Mesenchymal stem cell (in vitro differentiated cells and primary cell): ENCODE data around the gene ZSWIM8.

Source experiments
- DNase-seq: peaks from one replicate; pipeline ENCODE4 v3.0.0-alpha.2; 2013
- H2AFZ ChIP-seq: one replicate; pipeline ENCODE4 v1.6.1; 2013; ENCODE audit warnings: low read depth, mild to moderate bottlenecking, control low read depth, inconsistent platforms, low read length, moderate library complexity
- H2AK5ac ChIP-seq: 2 replicates; pipeline ENCODE4 v1.6.1; 2013; ENCODE audit warnings: low read length, moderate library complexity, mild to moderate bottlenecking, inconsistent platforms; ENCODE audit not compliant: severe bottlenecking
- H2BK120ac ChIP-seq: one replicate; pipeline ENCODE4 v1.6.1; 2013; ENCODE audit warnings: low read depth, mild to moderate bottlenecking, inconsistent platforms, low read length, moderate library complexity
- H2BK12ac ChIP-seq, 2 experiments: one replicate each; pipeline ENCODE4 v1.6.1; 2013; ENCODE audit warnings: inconsistent platforms in 2 of 2, low read length in 2 of 2, mild to moderate bottlenecking in 2 of 2, moderate library complexity in 2 of 2, control low read depth in 1 of 2
- H2BK15ac ChIP-seq: one replicate; pipeline ENCODE4 v1.6.1; 2013; ENCODE audit warnings: mild to moderate bottlenecking, low read depth, inconsistent platforms; ENCODE audit not compliant: poor library complexity, severe bottlenecking
- H2BK5ac ChIP-seq: 2 replicates; pipeline ENCODE4 v1.6.1; 2013; ENCODE audit warnings: low read depth, mild to moderate bottlenecking, low read length, control low read depth, inconsistent platforms; ENCODE audit not compliant: poor library complexity, severe bottlenecking
- H3K14ac ChIP-seq, 2 experiments: one replicate each; pipeline ENCODE4 v1.6.1; 2013; ENCODE audit warnings: inconsistent platforms in 2 of 2, low read length in 2 of 2, control low read depth in 1 of 2, mild to moderate bottlenecking in 1 of 2, moderate library complexity in 1 of 2
- H3K18ac ChIP-seq, 2 experiments: one replicate each; pipeline ENCODE4 v1.6.1; 2013; ENCODE audit warnings: inconsistent platforms in 2 of 2, low read length in 2 of 2, control low read depth in 1 of 2, low read depth in 1 of 2, mild to moderate bottlenecking in 1 of 2
- H3K23ac ChIP-seq, 2 experiments: one replicate each; pipeline ENCODE4 v1.6.1; 2013; ENCODE audit warnings: inconsistent platforms in 2 of 2, low read length in 2 of 2, mild to moderate bottlenecking in 2 of 2, moderate library complexity in 2 of 2, control low read depth in 1 of 2
- H3K27ac ChIP-seq: 2 replicates; pipeline ENCODE4 v1.5.1; 2013; ENCODE audit warnings: mild to moderate bottlenecking, moderate library complexity, low read length, control low read depth, inconsistent platforms; ENCODE audit not compliant: poor library complexity, severe bottlenecking
- H3K27me3 ChIP-seq, 2 experiments: 2 replicates each; pipeline versions ENCODE4 v1.6.1 to v1.7.0; 2013; ENCODE audit warnings: low read length in 2 of 2, mild to moderate bottlenecking in 2 of 2, moderate library complexity in 2 of 2, control low read depth in 1 of 2, inconsistent platforms in 1 of 2; ENCODE audit not compliant: control insufficient read depth in 1 of 2, insufficient read depth in 1 of 2
- H3K36me3 ChIP-seq, 2 experiments: 2 replicates each; pipeline versions ENCODE4 v1.6.1 to v1.7.0; 2013; ENCODE audit warnings: low read length in 2 of 2, control low read depth in 1 of 2, inconsistent platforms in 1 of 2, low read depth in 1 of 2, mild to moderate bottlenecking in 1 of 2; ENCODE audit not compliant: insufficient read depth in 2 of 2, control insufficient read depth in 1 of 2
- H3K4ac ChIP-seq, 2 experiments: one replicate each; pipeline ENCODE4 v1.6.1; 2013; ENCODE audit warnings: inconsistent platforms in 2 of 2, low read length in 2 of 2, mild to moderate bottlenecking in 2 of 2, moderate library complexity in 2 of 2, control low read depth in 1 of 2, low read depth in 1 of 2
- H3K4me1 ChIP-seq: 2 replicates; pipeline ENCODE4 v1.6.1; 2013; ENCODE audit warnings: low read depth, low read length, control low read depth; ENCODE audit not compliant: control insufficient read depth, insufficient read depth
- H3K4me2 ChIP-seq: 2 replicates; pipeline ENCODE4 v1.6.1; 2013; ENCODE audit warnings: low read length, mild to moderate bottlenecking, inconsistent platforms; ENCODE audit not compliant: poor library complexity, severe bottlenecking
- H3K4me3 ChIP-seq, 2 experiments: 2 replicates each; pipeline versions ENCODE4 v1.5.1 to v1.7.0; 2013; ENCODE audit warnings: low read length in 2 of 2, mild to moderate bottlenecking in 2 of 2, control low read depth in 1 of 2, low read depth in 1 of 2; ENCODE audit not compliant: insufficient read depth in 1 of 2
- H3K79me1 ChIP-seq: replicated peaks from 2 replicates; pipeline ENCODE4 v1.6.1; 2013; ENCODE audit warnings: mild to moderate bottlenecking, control low read depth, low read length, inconsistent platforms; ENCODE audit not compliant: poor library complexity, severe bottlenecking
- H3K9ac ChIP-seq: 2 replicates; pipeline ENCODE4 v1.7.0; 2013; ENCODE audit warnings: mild to moderate bottlenecking, low read length, moderate library complexity
- H3K9me3 ChIP-seq: 2 replicates; pipeline ENCODE4 v1.7.0; 2013; ENCODE audit warnings: mild to moderate bottlenecking, low read length; ENCODE audit not compliant: control insufficient read depth
- H4K8ac ChIP-seq: one replicate; pipeline ENCODE4 v1.6.1; 2013; ENCODE audit warnings: inconsistent platforms, mild to moderate bottlenecking, low read length, moderate library complexity
- H4K91ac ChIP-seq: one replicate; pipeline ENCODE4 v1.6.1; 2013; ENCODE audit warnings: mild to moderate bottlenecking, low read length, inconsistent platforms
- WGBS: methylation state at CpG from one replicate; pipeline ENCODE4 v1.1.7; 2013; ENCODE audit warnings: mixed read lengths; 5-methylcytosine and 5-hydroxymethylcytosine counted together

ZSWIM8 gene

DNA sequence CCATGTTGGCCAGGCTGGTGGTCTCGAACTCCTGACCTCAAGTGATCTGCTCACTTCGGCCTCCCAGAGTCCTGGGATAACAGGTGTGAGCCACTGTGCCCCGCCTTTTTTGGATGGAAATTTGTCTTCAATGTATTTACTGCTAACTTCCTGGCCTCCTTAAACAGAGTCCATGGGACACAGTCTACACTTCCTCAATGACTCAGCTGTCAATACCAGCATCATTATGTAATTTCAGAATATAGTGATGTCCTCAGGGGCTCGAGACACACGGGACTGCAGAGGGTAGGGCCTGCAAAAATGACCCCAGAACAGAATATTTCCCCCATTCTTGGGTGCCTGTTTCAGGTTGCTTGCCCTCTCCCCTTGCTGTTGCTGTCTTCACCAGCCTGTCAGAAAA, 57.9 kb downstream of the ZSWIM8 start:
- H2AFZ ChIP-seq, result no peak overlapping the region
- no peak overlapping the region for H3K18ac ChIP-seq
- no peak overlapping the region for H2BK120ac ChIP-seq
- no peaks in the 10 kb centered on the region for H3K9me3 ChIP-seq
- H2BK12ac ChIP-seq, result no peak overlapping the region
- 80% methylated on average over 5 of the region's 5 CpGs for WGBS
- H3K4me2 ChIP-seq, result no peak overlapping the region
- H3K27ac ChIP-seq, result no peak overlapping the region
- H3K4ac ChIP-seq, result no peak overlapping the region
- no peak for DNase-seq
- H3K14ac ChIP-seq, result no peak overlapping the region
- no peak overlapping the region for H4K8ac ChIP-seq
- H3K4me1 ChIP-seq, result peaks cover 12% of the 10 kb centered on the region
- no peaks in the 10 kb centered on the region for H3K79me1 ChIP-seq
- H3K4me3 ChIP-seq, result no peak overlapping the region
- H3K27me3 ChIP-seq, result no peaks in the 10 kb centered on the region
- no peak overlapping the region for H2BK5ac ChIP-seq
- no peak overlapping the region for H2BK15ac ChIP-seq
- H3K9ac ChIP-seq, result no peak overlapping the region
- no peak overlapping the region for H3K23ac ChIP-seq
- H2AK5ac ChIP-seq, result no peak overlapping the region
- H4K91ac ChIP-seq, result no peak overlapping the region
- peaks cover 66 to 80% of the 10 kb centered on the region in 2 experiments for H3K36me3 ChIP-seq

DNA sequence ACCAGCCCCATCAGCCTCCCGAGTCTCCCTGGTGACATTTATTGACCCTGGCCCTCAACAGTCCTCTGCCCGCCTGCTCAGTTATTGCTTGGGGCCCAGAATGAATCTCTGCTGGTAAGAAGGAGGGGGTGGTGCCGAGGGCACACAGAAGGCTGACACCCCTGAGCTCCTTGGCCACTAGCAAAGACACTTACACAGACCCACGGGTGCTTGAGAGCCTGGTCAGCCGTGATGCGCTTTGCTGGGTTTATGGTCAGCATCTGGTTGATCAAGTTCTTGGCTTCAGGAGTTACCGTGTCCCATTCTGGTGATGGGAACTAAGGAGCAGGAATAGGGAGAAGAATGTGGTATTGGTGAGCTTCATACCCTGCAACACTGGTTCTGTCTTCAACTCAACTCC, 61.6 kb downstream of the ZSWIM8 start:
- H3K9me3 ChIP-seq, result no peaks in the 10 kb centered on the region
- H3K18ac ChIP-seq, result no peak overlapping the region
- H4K91ac ChIP-seq, result no peak overlapping the region
- H2BK120ac ChIP-seq, result no peak overlapping the region
- no peak overlapping the region for H2BK15ac ChIP-seq
- WGBS, result 95% methylated on average over 7 of the region's 7 CpGs
- no peak overlapping the region for H2AK5ac ChIP-seq
- H3K9ac ChIP-seq, result no peak overlapping the region
- H3K4me1 ChIP-seq, result peaks cover 15% of the 10 kb centered on the region
- no peak for DNase-seq
- H3K4me2 ChIP-seq, result no peak overlapping the region
- no peak overlapping the region for H4K8ac ChIP-seq
- H3K79me1 ChIP-seq, result peaks cover 7% of the 10 kb centered on the region
- H3K4ac ChIP-seq, result no peak overlapping the region
- no peak overlapping the region for H2AFZ ChIP-seq
- H3K27me3 ChIP-seq, result no peaks in the 10 kb centered on the region
- H3K14ac ChIP-seq, result no peak overlapping the region
- H2BK12ac ChIP-seq, result no peak overlapping the region
- H3K36me3 ChIP-seq, result peaks cover 50 to 65% of the 10 kb centered on the region in 2 experiments
- no peak overlapping the region for H3K23ac ChIP-seq
- H3K27ac ChIP-seq, result no peak overlapping the region
- H2BK5ac ChIP-seq, result no peak overlapping the region
- no peak overlapping the region for H3K4me3 ChIP-seq

DNA sequence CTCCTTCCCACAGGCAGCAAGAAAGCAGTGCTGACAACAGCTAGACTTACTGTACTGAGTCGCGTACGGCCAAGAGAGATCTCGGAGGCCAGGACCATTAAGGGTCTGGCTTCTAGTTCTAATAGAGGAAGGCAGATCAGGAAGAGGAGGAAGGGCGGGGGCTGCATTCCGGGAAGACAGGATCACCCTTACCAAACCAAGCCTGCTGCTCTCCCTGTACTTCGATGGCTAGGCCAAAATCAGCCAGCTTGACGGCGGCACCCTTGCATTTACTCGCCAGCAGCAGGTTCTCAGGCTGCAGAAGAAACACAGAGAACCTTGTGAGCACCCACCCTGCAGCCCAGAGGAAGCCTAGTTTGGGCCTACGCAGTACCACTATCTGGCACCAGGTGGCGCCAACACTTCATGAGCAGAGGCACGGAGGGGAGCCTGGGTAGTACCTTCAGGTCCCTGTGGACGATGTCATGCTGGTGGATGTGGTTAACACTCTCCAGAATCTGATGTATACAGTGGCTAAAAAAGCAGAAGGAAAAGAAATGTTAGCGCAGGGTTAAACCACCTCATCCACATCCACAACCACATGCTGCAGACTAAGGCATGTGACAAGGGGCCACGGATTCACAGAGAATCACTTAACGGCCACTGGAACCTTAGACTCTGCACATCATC, 63.5 kb downstream of the ZSWIM8 start:
- no peak overlapping the region for H2BK5ac ChIP-seq
- H2BK12ac ChIP-seq, result no peak overlapping the region
- H3K4me2 ChIP-seq, result no peak overlapping the region
- H3K23ac ChIP-seq, result no peak overlapping the region
- no peaks in the 10 kb centered on the region for H3K27me3 ChIP-seq
- H3K27ac ChIP-seq, result no peak overlapping the region
- H3K4me1 ChIP-seq, result peaks cover 13% of the 10 kb centered on the region
- peaks cover 10% of the 10 kb centered on the region for H3K79me1 ChIP-seq
- DNase-seq, result peak; percentile 83
- no peak overlapping the region for H2BK15ac ChIP-seq
- H3K4me3 ChIP-seq, result no peak overlapping the region
- no peak overlapping the region for H4K8ac ChIP-seq
- no peak overlapping the region for H4K91ac ChIP-seq
- no peak overlapping the region for H3K14ac ChIP-seq
- H3K4ac ChIP-seq, result no peak overlapping the region
- whole genome bisulfite sequencing, result 50% methylated on average over 17 of the region's 17 CpGs
- H2AK5ac ChIP-seq, result no peak overlapping the region
- H2AFZ ChIP-seq, result no peak overlapping the region
- H3K18ac ChIP-seq, result no peak overlapping the region
- H3K9ac ChIP-seq, result peak overlapping the region; percentile 43
- H3K9me3 ChIP-seq, result no peaks in the 10 kb centered on the region
- no peak overlapping the region for H2BK120ac ChIP-seq
- H3K36me3 ChIP-seq, result peaks cover 50 to 68% of the 10 kb centered on the region in 2 experiments

DNA sequence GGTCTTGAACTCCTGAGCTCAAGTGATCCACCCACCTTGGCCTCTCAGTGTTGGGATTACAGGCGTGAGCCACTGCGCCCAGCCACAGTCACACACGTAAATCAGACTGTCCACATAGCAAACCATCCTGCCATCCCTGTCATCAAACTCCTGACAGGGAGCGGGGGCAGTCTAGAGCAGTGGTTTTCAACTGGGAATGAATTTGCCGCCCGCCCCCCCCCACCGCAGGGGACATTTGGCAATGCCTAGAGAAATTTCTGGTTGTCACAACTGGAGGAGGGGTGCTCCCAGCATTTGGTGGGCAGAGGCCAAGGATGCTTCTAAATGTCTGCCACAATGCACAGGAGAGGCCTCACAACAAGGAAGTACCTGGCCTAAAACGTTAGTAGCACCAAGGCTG, 64.8 kb downstream of the ZSWIM8 start:
- Histone ChIP-seq H3K9ac (peak overlapping the region; percentile 82), H2BK5ac (no peak overlapping the region), H2BK12ac (no peak overlapping the region), H2BK120ac (no peak overlapping the region), H2AFZ (no peak overlapping the region), H3K27ac (no peak overlapping the region), H2BK15ac (no peak overlapping the region), H3K23ac (no peak overlapping the region), H3K14ac (no peak overlapping the region), H3K27me3 (no peaks in the 10 kb centered on the region), H3K79me1 (peaks cover 22% of the 10 kb centered on the region), H3K9me3 (no peaks in the 10 kb centered on the region), H3K4me2 (no peak overlapping the region), H3K4me1 (peaks cover 13% of the 10 kb centered on the region), H3K18ac (no peak overlapping the region), H3K36me3 (peaks cover 61 to 68% of the 10 kb centered on the region in 2 experiments), H4K91ac (no peak overlapping the region), H3K4ac (no peak overlapping the region), H3K4me3 (peak overlapping the region in 1 of 2 experiments; percentile 32), H4K8ac (no peak overlapping the region), H2AK5ac (no peak overlapping the region)
- no peak for DNase-seq
- 91% methylated on average over 8 of the region's 8 CpGs for WGBS
